ENCODE measurements around the gene SUPT5H. TPM values are rescaled to one million over a fixed set of nuclear protein-coding genes. Genes with fewer than 3 reads are reported as not detected.
A peak's percentile ranks its signal among the peaks of the same experiment; 100 is the strongest.

Gene SUPT5H
- total and polyA plus RNA-seq, 10 of the 15 experiments (the other 5 are each of a cell fraction or from before 2014, with no cell fraction given) = 27.2 to 194 (median 83.6) TPM

DNA sequence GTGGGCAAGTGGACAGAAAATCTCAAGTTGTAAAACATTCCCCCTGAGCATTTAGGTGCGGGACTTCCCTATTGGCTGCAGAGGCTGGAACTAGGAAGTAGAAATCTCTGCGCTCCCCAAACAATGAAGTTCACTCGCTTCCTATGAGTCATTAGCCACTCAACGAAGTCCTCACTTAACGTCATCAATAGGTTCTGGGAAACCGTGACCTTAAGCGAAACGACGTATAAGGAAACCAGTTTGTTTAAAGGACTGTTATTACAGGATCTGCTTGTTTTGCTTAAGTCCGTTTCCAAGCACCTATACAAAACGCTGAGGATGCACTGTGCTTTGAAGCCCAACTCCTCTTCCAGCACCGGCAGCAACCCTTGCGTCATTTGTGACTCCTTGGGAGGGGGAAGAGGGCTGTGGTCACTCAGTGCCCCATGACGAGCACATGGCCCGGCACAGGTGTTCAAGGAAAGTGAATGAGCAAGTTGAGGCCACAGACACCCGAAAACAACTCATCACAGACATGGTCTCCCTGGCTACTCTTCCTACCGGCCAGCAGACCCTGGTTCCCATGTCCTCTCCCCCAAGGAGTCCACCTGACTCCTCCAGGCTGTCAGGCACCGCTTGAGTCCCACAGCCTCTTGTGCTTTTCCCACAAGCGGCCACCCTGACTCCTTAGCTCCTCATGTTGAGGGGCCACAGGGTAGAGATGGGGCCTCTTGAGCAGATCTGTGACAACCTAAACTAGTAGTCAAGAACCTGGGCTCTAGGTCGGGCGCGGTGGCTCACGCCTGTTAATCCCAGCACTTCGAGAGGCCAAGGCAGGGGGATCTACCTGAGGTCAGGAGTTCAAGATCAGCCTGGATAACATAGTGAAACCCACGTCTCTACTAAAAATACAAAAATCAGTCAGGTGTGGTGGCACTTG is 14.4 kb upstream of the SUPT5H start (continued):
- TF ChIP-seq NR2C2 (IDR thresholded peaks at IDR 0.05; ENCODE audit: borderline replicate concordance, control insufficient read depth, insufficient read length, low read depth) (no peak), IRF4 (IDR thresholded peaks at IDR 0.05; ENCODE audit: low read depth, low read length) (peak; percentile 66; the same call in 1 of the 2 replicates), RAD21 (IDR thresholded peaks at IDR 0.05; ENCODE audit: insufficient read depth, low read depth, low read length) (no peak), SMARCA5 (IDR thresholded peaks at IDR 0.05) (0 out of 2 replicates have a peak, but pooled peaks have one; percentile 68), POLR2A (IDR thresholded peaks at IDR 0.05; ENCODE audit: low read depth, low read length) (peak; percentile 71), RCOR1 (conservative IDR thresholded peaks at IDR 0.05; ENCODE audit: low read depth, low read length) (no peak), YBX1 (IDR thresholded peaks at IDR 0.05) (no peak), ASH2L (IDR thresholded peaks at IDR 0.05; ENCODE audit: borderline replicate concordance, low read depth) (no peak), E2F4 (IDR thresholded peaks at IDR 0.05; ENCODE audit: low read depth, low read length) (no peak), SIX5 (IDR thresholded peaks at IDR 0.05; ENCODE audit: low read depth, low read length, severe bottlenecking) (no peak), NKRF (conservative IDR thresholded peaks at IDR 0.05) (no peak), BMI1 (IDR thresholded peaks at IDR 0.05; ENCODE audit: borderline replicate concordance) (no peak), ZNF24 (IDR thresholded peaks at IDR 0.05) (no peak)
- TF ChIP-seq, protein P1, sequence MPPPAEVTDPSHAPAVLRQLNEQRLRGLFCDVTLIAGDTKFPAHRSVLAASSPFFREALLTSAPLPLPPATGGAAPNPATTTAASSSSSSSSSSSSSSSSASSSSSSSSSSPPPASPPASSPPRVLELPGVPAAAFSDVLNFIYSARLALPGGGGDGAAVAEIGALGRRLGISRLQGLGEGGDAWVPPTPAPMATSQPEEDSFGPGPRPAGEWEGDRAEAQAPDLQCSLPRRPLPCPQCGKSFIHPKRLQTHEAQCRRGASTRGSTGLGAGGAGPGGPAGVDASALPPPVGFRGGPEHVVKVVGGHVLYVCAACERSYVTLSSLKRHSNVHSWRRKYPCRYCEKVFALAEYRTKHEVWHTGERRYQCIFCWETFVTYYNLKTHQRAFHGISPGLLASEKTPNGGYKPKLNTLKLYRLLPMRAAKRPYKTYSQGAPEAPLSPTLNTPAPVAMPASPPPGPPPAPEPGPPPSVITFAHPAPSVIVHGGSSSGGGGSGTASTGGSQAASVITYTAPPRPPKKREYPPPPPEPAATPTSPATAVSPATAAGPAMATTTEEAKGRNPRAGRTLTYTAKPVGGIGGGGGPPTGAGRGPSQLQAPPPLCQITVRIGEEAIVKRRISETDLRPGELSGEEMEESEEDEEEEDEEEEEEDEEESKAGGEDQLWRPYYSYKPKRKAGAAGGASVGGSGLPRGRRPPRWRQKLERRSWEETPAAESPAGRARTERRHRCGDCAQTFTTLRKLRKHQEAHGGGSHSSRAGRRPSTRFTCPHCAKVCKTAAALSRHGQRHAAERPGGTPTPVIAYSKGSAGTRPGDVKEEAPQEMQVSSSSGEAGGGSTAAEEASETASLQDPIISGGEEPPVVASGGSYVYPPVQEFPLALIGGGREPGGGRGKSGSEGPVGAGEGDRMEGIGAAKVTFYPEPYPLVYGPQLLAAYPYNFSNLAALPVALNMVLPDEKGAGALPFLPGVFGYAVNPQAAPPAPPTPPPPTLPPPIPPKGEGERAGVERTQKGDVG (CRISPR knock-in tag; IDR thresholded peaks at IDR 0.05) = no peak
- TF ChIP-seq, protein P2, sequence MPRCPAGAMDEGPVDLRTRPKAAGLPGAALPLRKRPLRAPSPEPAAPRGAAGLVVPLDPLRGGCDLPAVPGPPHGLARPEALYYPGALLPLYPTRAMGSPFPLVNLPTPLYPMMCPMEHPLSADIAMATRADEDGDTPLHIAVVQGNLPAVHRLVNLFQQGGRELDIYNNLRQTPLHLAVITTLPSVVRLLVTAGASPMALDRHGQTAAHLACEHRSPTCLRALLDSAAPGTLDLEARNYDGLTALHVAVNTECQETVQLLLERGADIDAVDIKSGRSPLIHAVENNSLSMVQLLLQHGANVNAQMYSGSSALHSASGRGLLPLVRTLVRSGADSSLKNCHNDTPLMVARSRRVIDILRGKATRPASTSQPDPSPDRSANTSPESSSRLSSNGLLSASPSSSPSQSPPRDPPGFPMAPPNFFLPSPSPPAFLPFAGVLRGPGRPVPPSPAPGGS (IDR thresholded peaks at IDR 0.05; ENCODE audit: borderline replicate concordance, insufficient read depth, low read depth, low read length, poor library complexity, severe bottlenecking) = no peak
- TF ChIP-seq, protein P3, sequence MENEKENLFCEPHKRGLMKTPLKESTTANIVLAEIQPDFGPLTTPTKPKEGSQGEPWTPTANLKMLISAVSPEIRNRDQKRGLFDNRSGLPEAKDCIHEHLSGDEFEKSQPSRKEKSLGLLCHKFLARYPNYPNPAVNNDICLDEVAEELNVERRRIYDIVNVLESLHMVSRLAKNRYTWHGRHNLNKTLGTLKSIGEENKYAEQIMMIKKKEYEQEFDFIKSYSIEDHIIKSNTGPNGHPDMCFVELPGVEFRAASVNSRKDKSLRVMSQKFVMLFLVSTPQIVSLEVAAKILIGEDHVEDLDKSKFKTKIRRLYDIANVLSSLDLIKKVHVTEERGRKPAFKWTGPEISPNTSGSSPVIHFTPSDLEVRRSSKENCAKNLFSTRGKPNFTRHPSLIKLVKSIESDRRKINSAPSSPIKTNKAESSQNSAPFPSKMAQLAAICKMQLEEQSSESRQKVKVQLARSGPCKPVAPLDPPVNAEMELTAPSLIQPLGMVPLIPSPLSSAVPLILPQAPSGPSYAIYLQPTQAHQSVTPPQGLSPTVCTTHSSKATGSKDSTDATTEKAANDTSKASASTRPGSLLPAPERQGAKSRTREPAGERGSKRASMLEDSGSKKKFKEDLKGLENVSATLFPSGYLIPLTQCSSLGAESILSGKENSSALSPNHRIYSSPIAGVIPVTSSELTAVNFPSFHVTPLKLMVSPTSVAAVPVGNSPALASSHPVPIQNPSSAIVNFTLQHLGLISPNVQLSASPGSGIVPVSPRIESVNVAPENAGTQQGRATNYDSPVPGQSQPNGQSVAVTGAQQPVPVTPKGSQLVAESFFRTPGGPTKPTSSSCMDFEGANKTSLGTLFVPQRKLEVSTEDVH (IDR thresholded peaks at IDR 0.05; ENCODE audit: low read depth, partially characterized antibody) = no peak
- TF ChIP-seq, protein P4, sequence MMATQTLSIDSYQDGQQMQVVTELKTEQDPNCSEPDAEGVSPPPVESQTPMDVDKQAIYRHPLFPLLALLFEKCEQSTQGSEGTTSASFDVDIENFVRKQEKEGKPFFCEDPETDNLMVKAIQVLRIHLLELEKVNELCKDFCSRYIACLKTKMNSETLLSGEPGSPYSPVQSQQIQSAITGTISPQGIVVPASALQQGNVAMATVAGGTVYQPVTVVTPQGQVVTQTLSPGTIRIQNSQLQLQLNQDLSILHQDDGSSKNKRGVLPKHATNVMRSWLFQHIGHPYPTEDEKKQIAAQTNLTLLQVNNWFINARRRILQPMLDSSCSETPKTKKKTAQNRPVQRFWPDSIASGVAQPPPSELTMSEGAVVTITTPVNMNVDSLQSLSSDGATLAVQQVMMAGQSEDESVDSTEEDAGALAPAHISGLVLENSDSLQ (IDR thresholded peaks at IDR 0.05) = no peak; the same call in 1 of the 2 replicates

Measured in GM12878 (cell line).